ENCODE data around the gene ZNF823. TPM values are rescaled to one million over a fixed set of nuclear protein-coding genes. Genes with fewer than 3 reads are reported as not detected.
"Not testable (repeated sequence)": the region's sequence is repeated elsewhere in the genome, so short reads cannot be mapped to it uniquely, and the experiment has no call there.

Gene ZNF823
- total RNA-seq, 2 donors from 2014 or later: 1.4 to 3.3 TPM

GRCh38 chr19:11692127-11692790 lies 46.5 kb downstream of the ZNF823 start:
- ATAC-seq (replicated peaks in 1 of 2): no peak
- H3K9me3 Mint-ChIP-seq: peaks cover 2% of the 10 kb centered on the region in 2 donors
- H3K36me3 Mint-ChIP-seq (ENCODE audit: insufficient read depth in 2 of 2): peaks cover 1 to 15% of the 10 kb centered on the region in 2 donors
- no peak overlapping the region for H3K27ac Mint-ChIP-seq
- peaks cover 27% of the 10 kb centered on the region for H3K4me1 Mint-ChIP-seq (ENCODE audit: low read depth)
- H3K27me3 Mint-ChIP-seq (ENCODE audit: low read depth): peaks cover 57% of the 10 kb centered on the region
- peak in 1 of 2 donors; percentile 18 for DNase-seq
- H3K4me3 Mint-ChIP-seq: no peak overlapping the region

GRCh38 chr19:11685676-11686650 lies 52.8 kb downstream of the ZNF823 start:
- H3K27ac Mint-ChIP-seq: no peak overlapping the region

GRCh38 chr19:11684987-11685675 lies 53.6 kb downstream of the ZNF823 start:
- ATAC-seq (replicated peaks in 1 of 2) (no peak), DNase-seq (no peak)
- H3K4me3 Mint-ChIP-seq: no peak overlapping the region
- H3K27ac Mint-ChIP-seq: no peak overlapping the region
- H3K4me1 Mint-ChIP-seq (ENCODE audit: low read depth): peaks cover 12% of the 10 kb centered on the region
- peaks cover 21% of the 10 kb centered on the region for H3K27me3 Mint-ChIP-seq (ENCODE audit: low read depth)
- peaks cover 9 to 35% of the 10 kb centered on the region in 2 donors for H3K36me3 Mint-ChIP-seq (ENCODE audit: insufficient read depth in 2 of 2)
- H3K9me3 Mint-ChIP-seq: peaks cover 22 to 25% of the 10 kb centered on the region in 2 donors

More at GRCh38 chr19:11685676-11686650, 52.8 kb downstream of the ZNF823 start:
- peaks cover 7 to 28% of the 10 kb centered on the region in 2 donors for H3K36me3 Mint-ChIP-seq (ENCODE audit: insufficient read depth in 2 of 2)
- H3K4me1 Mint-ChIP-seq (ENCODE audit: low read depth): peaks cover 12% of the 10 kb centered on the region
- ATAC-seq (replicated peaks in 1 of 2): peak; percentile 42 to 81
- no peak overlapping the region for H3K4me3 Mint-ChIP-seq
- DNase-seq: no peak
- H3K9me3 Mint-ChIP-seq: peaks cover 16 to 18% of the 10 kb centered on the region in 2 donors
- H3K27me3 Mint-ChIP-seq (ENCODE audit: low read depth): peaks cover 18% of the 10 kb centered on the region

- no peak overlapping the region for H3K4me3 Mint-ChIP-seq
- peaks cover 14% of the 10 kb centered on the region for H3K4me1 Mint-ChIP-seq (ENCODE audit: low read depth)
- no peak overlapping the region for H3K27ac Mint-ChIP-seq
- peaks cover 18% of the 10 kb centered on the region for H3K27me3 Mint-ChIP-seq (ENCODE audit: low read depth)
- peaks cover 19 to 22% of the 10 kb centered on the region in 2 donors for H3K9me3 Mint-ChIP-seq
- ATAC-seq (replicated peaks in 1 of 2) (no peak), DNase-seq (no peak)
- H3K36me3 Mint-ChIP-seq (ENCODE audit: insufficient read depth in 2 of 2): peaks cover 4 to 30% of the 10 kb centered on the region in 2 donors
These were observed 58.0 kb downstream of the ZNF823 start for GRCh38 chr19:11680689-11681302.

GRCh38 chr19:11678504-11678903 lies 60.2 kb downstream of the ZNF823 start:
- Mint-ChIP-seq H3K9me3 (peaks cover 13 to 16% of the 10 kb centered on the region in 2 donors), H3K36me3 (ENCODE audit: insufficient read depth in 2 of 2) (peaks cover 1 to 22% of the 10 kb centered on the region in 2 donors), H3K4me3 (no peak overlapping the region), H3K4me1 (ENCODE audit: low read depth) (peaks cover 21% of the 10 kb centered on the region), H3K27ac (no peak overlapping the region), H3K27me3 (ENCODE audit: low read depth) (peaks cover 23% of the 10 kb centered on the region)
- ATAC-seq (replicated peaks in 1 of 2): peak in 1 of 2 donors; percentile 72
- peak in 1 of 2 donors; percentile 12 for DNase-seq

- peaks cover 24% of the 10 kb centered on the region for H3K4me1 Mint-ChIP-seq (ENCODE audit: low read depth)
- peaks cover 14% of the 10 kb centered on the region in 2 donors for H3K9me3 Mint-ChIP-seq
- not testable (repeated sequence) for H3K27ac Mint-ChIP-seq; DNase-seq; ATAC-seq (replicated peaks in 1 of 2); H3K4me3 Mint-ChIP-seq
- H3K27me3 Mint-ChIP-seq (ENCODE audit: low read depth): peaks cover 28% of the 10 kb centered on the region
- H3K36me3 Mint-ChIP-seq (ENCODE audit: insufficient read depth in 2 of 2): peaks cover 1 to 24% of the 10 kb centered on the region in 2 donors
These were observed 61.8 kb downstream of the ZNF823 start for GRCh38 chr19:11676661-11677600.

- no peak overlapping the region for H3K27ac Mint-ChIP-seq
- H3K4me3 Mint-ChIP-seq: no peak overlapping the region
- H3K9me3 Mint-ChIP-seq: peaks cover 6% of the 10 kb centered on the region in 2 donors
- H3K4me1 Mint-ChIP-seq (ENCODE audit: low read depth): peaks cover 24% of the 10 kb centered on the region
- DNase-seq (peak in 1 of 2 donors; percentile 35), ATAC-seq (replicated peaks in 1 of 2) (peak; percentile 36 to 83)
- peaks cover 24% of the 10 kb centered on the region for H3K27me3 Mint-ChIP-seq (ENCODE audit: low read depth)
- peaks cover 1 to 20% of the 10 kb centered on the region in 2 donors for H3K36me3 Mint-ChIP-seq (ENCODE audit: insufficient read depth in 2 of 2)
These were observed 63.2 kb downstream of the ZNF823 start for GRCh38 chr19:11675569-11675968.

- Mint-ChIP-seq H3K9me3 (peaks cover 2 to 3% of the 10 kb centered on the region in 2 donors), H3K27me3 (ENCODE audit: low read depth) (peaks cover 17% of the 10 kb centered on the region), H3K4me3 (peak overlapping the region; percentile 53 to 78), H3K36me3 (ENCODE audit: insufficient read depth in 2 of 2) (peaks cover 0 to 14% of the 10 kb centered on the region in 2 donors), H3K27ac (no peak overlapping the region), H3K4me1 (ENCODE audit: low read depth) (peaks cover 23% of the 10 kb centered on the region)
- ATAC-seq (replicated peaks in 1 of 2) (no peak), DNase-seq (no peak)
These were observed 64.7 kb downstream of the ZNF823 start for GRCh38 chr19:11674067-11674492.

- DNase-seq (peak; percentile 12 to 31), ATAC-seq (replicated peaks in 1 of 2) (peak in 1 of 2 donors; percentile 55)
- Mint-ChIP-seq H3K27me3 (ENCODE audit: low read depth) (peaks cover 17% of the 10 kb centered on the region), H3K4me3 (peak overlapping the region; percentile 53 to 78), H3K27ac (no peak overlapping the region), H3K36me3 (ENCODE audit: insufficient read depth in 2 of 2) (peaks cover 0 to 14% of the 10 kb centered on the region in 2 donors), H3K4me1 (ENCODE audit: low read depth) (peaks cover 19% of the 10 kb centered on the region), H3K9me3 (peaks cover 2 to 3% of the 10 kb centered on the region in 2 donors)
These were observed 65.1 kb downstream of the ZNF823 start for GRCh38 chr19:11673608-11674041.
